Measurements from ENCODE around the gene PAQR6. TPM values are rescaled to one million over a fixed set of nuclear protein-coding genes. Genes with fewer than 3 reads are reported as not detected.
"Not testable (repeated sequence)": the region's sequence is repeated elsewhere in the genome, so short reads cannot be mapped to it uniquely, and the experiment has no call there.

Gene PAQR6
- total RNA-seq, 8 experiments from 2014 or later, result 0.61 to 8.6 (median 2.6) TPM

DNA sequence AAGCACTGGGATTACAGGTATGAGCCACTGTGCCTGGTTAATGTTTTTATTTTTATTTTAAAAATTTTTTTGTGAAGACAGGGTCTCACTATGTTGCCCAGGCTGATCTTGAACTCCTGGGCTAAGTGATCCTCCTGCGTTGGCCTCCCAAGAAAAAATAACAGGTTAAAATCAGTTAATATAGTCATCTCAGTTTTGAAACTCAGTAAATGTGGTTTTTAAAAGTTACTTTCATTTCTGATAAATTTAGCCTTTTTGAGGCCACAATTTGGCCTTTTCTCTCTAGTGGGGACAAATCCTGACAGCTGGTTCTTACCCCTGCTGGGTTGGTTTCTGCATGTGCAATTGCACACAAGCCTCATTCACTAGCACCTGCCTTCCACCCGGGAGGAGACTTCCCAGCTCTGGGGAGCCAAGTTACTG, 21.7 kb downstream of the PAQR6 start:
- WGBS, 10 experiments, result 67 to 100% (median 89%) methylated on average over 1 to 2 of the region's 2 CpGs; no CpG with 5 or more reads in 2 of the 10 experiments
- ATAC-seq (replicated peaks in 6 of 8), result no peak
- Histone ChIP-seq H3K27ac (no peak overlapping the region), H3K4me1 (replicated peaks in 1 of 2) (no peaks in the 10 kb centered on the region), H3K4me3 (no peak overlapping the region)
- in situ Hi-C loops (cut with MboI; ENCODE audit: low pct_unique_long_range_greater_than_20kb in 2 of 9, low sequenced_read_pairs in 9 of 9, unreplicated experiment in 9 of 9), result loop anchor here in 6 of 9 experiments (10.0 to 25.0 kb wide), 5 partner anchors 81 to 141 kb away; partner anchors contain the start of gene MEX3A (in 3 of the 6)

DNA sequence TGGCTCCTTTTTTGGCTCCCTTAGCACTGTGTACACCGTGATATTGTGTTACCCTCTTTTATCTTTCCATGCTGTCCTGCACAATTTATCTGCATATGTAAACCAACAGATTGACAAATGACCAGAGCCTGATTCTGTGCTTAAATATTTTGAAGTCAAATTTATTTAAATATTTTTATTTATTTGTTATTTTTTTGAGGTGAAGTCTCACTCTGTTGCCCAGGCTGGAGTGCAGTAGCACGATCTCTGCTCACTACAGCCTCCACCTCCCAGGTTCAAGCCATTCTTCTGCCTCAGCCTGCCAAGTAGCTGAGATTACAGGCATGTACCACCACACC, 22.2 kb downstream of the PAQR6 start:
- in situ Hi-C loops (cut with MboI; ENCODE audit: low pct_unique_long_range_greater_than_20kb in 2 of 9, low sequenced_read_pairs in 9 of 9, unreplicated experiment in 9 of 9), result loop anchor here in 6 of 9 experiments (10.0 to 25.0 kb wide), 5 partner anchors 81 to 141 kb away; partner anchors contain the start of gene MEX3A (in 3 of the 6)
- no peak overlapping the region for H3K27ac ChIP-seq

DNA sequence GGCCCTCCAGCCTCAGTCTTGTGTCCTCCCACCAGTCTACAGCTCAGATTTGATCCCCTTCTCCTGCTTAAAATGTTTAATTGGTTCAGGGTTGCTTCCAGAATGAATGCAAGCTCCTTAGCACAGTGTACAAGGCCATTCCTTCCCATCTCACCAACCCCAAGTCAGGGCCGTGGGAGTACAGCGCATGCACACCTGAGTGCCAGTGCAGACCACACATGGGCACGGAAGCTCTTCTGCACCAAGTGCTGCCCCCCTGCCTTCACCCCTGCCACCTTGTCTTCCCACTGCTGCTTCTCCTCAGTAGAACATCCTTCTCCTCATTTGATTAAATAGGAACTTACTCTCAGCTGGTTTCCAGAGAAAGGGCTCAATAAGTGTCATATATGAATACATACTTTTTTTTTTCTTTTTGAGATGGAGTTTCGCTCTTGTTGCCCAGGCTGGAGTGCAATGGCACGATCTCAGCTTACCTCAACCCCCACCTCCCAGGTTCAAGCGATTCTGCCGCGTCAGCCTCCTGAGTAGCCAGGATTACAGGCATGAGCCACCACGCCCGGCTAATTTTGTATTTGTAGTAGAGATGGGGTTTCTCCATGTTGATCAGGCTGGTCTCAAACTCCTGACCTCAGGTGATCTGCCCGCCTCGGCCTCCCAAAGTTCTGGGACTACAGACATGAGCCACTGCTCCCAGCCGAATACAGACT, 25.7 kb downstream of the PAQR6 start:
- no peak overlapping the region for H3K27ac ChIP-seq
- WGBS, 10 experiments, result 89 to 100% (median 95%) methylated on average over 1 to 12 of the region's 13 CpGs; no CpG with 5 or more reads in 3 of the 10 experiments
- ATAC-seq (replicated peaks in 6 of 8), result no peak
- in situ Hi-C loops (cut with MboI; ENCODE audit: low pct_unique_long_range_greater_than_20kb in 2 of 9, low sequenced_read_pairs in 9 of 9, unreplicated experiment in 9 of 9), result loop anchor here in 5 of 9 experiments (10.0 to 25.0 kb wide), 4 partner anchors 77 to 137 kb away; partner anchors contain the start of gene MEX3A (in 3 of the 5)
- no peak overlapping the region for H3K4me3 ChIP-seq
- H3K4me1 ChIP-seq (replicated peaks in 1 of 2), result no peaks in the 10 kb centered on the region

More for the DNA sequence above, 22.2 kb downstream of the PAQR6 start:
- no peak for ATAC-seq (replicated peaks in 6 of 8)
- Histone ChIP-seq H3K4me1 (replicated peaks in 1 of 2) (no peaks in the 10 kb centered on the region), H3K4me3 (no peak overlapping the region)
- 0 to 5% (median 0%) methylated on average over 1 to 2 of the region's 2 CpGs; no CpG with 5 or more reads in 3 of the 10 experiments for WGBS, 10 experiments

DNA sequence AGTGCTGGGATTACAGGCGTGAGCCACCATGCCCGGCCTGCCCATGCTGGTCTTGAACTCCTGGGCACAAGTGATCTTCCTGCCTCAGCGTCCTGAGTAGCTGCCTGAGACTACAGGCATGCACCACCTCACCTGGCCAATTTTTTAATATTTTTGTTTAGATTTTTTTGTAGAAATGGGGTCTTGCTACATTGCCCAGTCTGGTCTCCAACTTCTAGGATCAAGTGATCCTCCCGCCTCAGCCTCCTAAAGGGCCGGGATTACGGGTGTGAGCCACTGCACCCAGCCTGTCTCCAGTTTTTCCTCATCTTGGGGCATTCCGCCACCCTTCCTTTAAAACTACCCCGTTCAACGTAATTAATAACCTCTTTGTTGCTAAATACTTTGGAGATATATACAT, 27.6 kb downstream of the PAQR6 start:
- Histone ChIP-seq H3K4me3 (no peak overlapping the region), H3K4me1 (replicated peaks in 1 of 2) (no peaks in the 10 kb centered on the region), H3K27ac (no peak overlapping the region)
- WGBS, 10 experiments, result 80 to 100% (median 94%) methylated on average over 1 to 8 of the region's 9 CpGs; no CpG with 5 or more reads in 4 of the 10 experiments
- ATAC-seq (replicated peaks in 6 of 8), result no peak
- in situ Hi-C loops (cut with MboI; ENCODE audit: low pct_unique_long_range_greater_than_20kb in 2 of 9, low sequenced_read_pairs in 9 of 9, unreplicated experiment in 9 of 9), result loop anchor here in 5 of 9 experiments (10.0 to 25.0 kb wide), 4 partner anchors 75 to 135 kb away; partner anchors contain the start of gene MEX3A (in 3 of the 5)

DNA sequence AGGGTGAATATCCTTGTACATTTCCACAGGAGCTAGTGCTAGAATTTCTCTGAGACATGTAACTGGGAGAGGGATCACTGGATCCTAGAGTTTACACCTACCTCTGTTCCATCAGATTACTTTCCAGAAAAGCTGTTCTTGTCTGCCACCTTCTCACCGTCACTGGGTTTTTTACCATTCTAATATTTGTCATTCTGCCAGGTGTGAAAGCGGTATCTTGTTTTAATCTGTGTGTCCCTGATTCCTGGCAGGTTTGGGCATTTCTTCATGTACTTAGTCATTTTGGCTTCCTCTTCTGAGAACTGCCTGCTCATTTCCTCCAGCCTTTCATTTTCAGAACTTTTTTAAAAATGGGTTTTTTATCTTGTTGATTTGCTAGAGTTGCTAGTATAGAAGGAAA, 30.0 kb downstream of the PAQR6 start:
- ATAC-seq (replicated peaks in 6 of 8), result no peak
- WGBS, 10 experiments, result 31 to 100% (median 95%) methylated on average over 1 to 2 of the region's 2 CpGs
- Histone ChIP-seq H3K4me3 (no peak overlapping the region), H3K27ac (no peak overlapping the region), H3K4me1 (replicated peaks in 1 of 2) (peaks cover 7% of the 10 kb centered on the region in 2 donors)
- in situ Hi-C loops (cut with MboI; ENCODE audit: low pct_unique_long_range_greater_than_20kb in 2 of 9, low sequenced_read_pairs in 9 of 9, unreplicated experiment in 9 of 9), result loop anchor here in 3 of 9 experiments (10.0 to 25.0 kb wide), 2 partner anchors 73 to 131 kb away; partner anchors contain the start of gene MEX3A (in 2 of the 3)

DNA sequence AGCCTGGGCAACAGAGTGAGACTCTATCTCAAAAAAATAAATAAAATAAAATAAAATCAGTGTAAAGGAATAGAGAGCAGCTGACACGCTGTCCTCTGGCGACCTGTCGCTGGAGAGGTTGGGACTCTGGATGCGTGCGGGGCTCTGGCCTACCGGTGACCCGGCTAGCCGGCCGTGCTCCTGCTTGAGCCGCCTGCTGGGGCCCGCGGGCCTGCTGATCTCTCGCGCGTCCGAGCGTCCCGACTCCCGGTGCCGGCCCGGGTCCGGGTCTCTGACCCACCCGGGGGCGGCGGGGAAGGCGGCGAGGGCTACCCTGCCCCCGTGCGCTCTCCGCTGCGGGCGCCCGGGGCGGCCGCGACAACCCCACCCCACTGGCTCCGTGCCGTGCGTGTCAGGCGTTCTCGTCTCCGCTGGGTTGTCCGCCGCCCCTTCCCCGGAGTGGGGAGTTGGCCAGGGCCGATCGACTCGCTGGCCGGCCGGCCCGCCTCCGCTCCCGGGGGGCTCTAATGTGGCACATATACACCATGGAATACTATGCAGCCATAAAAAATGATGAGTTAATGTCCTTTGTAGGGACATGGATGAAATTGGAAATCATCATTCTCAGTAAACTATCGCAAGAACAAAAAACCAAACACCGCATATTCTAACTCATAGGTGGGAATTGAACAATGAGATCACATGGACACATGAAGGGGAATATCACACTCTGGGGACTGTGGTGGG, 31.3 kb downstream of the PAQR6 start:
- in situ Hi-C loops (cut with MboI; ENCODE audit: low pct_unique_long_range_greater_than_20kb in 2 of 9, low sequenced_read_pairs in 9 of 9, unreplicated experiment in 9 of 9), result loop anchor here in 3 of 9 experiments (10.0 to 25.0 kb wide), 2 partner anchors 72 to 129 kb away; partner anchors contain the start of gene MEX3A (in 2 of the 3)
- WGBS, 10 experiments, result 95 to 100% (median 97%) methylated on average over 1 to 21 of the region's 55 CpGs; no CpG with 5 or more reads in 5 of the 10 experiments
- H3K4me3 ChIP-seq; H3K27ac ChIP-seq; ATAC-seq (replicated peaks in 6 of 8): not testable (repeated sequence)
- H3K4me1 ChIP-seq (replicated peaks in 1 of 2), result peaks cover 12% of the 10 kb centered on the region in 2 donors

DNA sequence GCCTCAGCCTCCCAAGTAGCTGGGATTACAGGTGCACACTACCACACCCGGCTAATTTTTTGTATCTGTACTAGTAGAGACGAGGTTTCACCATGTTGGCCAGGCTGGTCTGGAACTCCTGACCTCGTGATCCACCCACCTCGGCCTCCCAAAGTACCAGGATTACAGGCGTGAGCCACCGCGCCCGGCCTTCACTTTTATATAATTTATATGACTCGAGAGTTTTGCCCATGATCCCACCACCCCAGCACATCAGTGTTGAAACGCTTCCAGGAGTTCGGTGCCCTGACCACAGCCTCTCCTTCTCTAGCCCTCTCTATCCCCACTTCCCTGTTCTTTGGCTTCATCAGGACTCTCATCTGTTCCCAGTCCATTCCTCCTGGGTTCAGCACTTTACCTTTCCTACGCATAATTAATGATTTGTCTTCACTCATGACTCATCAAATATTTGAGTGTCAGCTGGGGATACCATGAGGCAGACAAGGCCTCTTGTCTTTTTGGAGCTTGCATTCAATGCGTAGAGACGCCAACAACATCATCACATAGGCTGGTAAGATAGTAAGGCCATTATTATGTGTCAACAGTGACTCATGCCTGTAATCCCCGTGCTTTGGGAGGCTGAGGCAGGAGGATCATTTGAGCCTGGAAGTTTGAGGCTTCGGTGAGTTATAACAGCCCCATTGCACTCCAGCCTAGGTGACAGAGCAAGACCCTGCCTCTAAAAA, 33.7 kb downstream of the PAQR6 start:
- Histone ChIP-seq H3K4me3 (peak overlapping the region; percentile 58 to 82 (median 67)), H3K4me1 (replicated peaks in 1 of 2) (peaks cover 12% of the 10 kb centered on the region in 2 donors), H3K27ac (peak overlapping the region; percentile 98 to 99)
- in situ Hi-C loops (cut with MboI; ENCODE audit: low pct_unique_long_range_greater_than_20kb in 2 of 9, low sequenced_read_pairs in 9 of 9, unreplicated experiment in 9 of 9), result loop anchor here in 3 of 9 experiments (10.0 to 25.0 kb wide), 2 partner anchors 69 to 127 kb away; partner anchors contain the start of gene MEX3A (in 2 of the 3)
- no peak for ATAC-seq (replicated peaks in 6 of 8)
- 77 to 95% (median 87%) methylated on average over 4 to 16 of the region's 16 CpGs; no CpG with 5 or more reads in 1 of the 10 experiments for WGBS, 10 experiments

DNA sequence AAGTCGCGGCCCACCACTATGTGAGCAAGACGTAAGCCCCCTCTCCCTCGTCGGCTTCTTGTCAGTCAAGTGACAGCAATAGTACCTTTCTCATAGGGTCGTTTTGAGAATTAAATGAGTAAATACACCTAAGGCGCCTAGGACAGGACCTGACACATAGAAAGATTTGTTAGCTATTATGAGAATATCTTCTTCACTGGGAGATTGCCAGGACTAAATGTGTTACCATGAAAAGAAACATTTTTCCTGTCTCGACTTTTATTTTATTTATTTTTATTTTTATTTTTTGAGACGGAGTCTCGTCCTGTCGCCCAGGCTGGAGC, 34.3 kb downstream of the PAQR6 start:
- no peak for ATAC-seq (replicated peaks in 6 of 8)
- Histone ChIP-seq H3K4me1 (replicated peaks in 1 of 2) (peaks cover 12% of the 10 kb centered on the region in 2 donors), H3K27ac (peak overlapping the region; percentile 98 to 99), H3K4me3 (peak overlapping the region; percentile 58 to 82 (median 67))
- WGBS, 10 experiments, result 0 to 73% (median 23%) methylated on average over 1 to 11 of the region's 11 CpGs
- in situ Hi-C loops (cut with MboI; ENCODE audit: low pct_unique_long_range_greater_than_20kb in 2 of 9, low sequenced_read_pairs in 9 of 9, unreplicated experiment in 9 of 9), result loop anchor here in 3 of 9 experiments (10.0 to 25.0 kb wide), 2 partner anchors 69 to 126 kb away; partner anchors contain the start of gene MEX3A (in 2 of the 3)

DNA sequence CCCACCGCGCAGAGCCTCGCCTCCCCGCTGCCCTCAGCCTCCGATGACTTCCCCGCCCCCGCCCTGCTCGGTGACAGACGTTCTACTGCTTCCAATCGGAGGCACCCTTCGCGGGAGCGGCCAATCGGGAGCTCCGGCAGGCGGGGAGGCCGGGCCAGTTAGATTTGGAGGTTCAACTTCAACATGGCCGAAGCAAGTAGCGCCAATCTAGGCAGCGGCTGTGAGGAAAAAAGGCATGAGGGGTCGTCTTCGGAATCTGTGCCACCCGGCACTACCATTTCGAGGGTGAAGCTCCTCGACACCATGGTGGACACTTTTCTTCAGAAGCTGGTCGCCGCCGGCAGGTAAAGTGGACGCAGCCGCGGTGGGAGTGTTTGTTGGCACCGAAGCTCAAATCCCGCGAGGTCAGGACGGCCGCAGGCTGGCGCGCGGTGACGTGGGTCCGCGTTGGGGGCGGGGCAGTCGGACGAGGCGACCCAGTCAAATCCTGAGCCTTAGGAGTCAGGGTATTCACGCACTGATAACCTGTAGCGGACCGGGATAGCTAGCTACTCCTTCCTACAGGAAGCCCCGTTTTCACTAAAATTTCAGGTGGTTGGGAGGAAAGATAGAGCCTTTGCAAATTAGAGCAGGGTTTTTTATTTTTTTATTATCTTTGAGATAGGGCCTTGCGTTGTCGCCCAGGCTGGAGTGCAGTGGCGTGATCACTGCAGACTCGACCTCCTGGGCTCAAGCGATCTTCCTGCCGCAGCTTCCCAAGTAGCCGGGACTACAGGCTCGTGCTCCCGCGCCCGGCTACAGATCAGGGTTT, 34.8 kb downstream of the PAQR6 start, which contains the start of gene PMF1:
Gene PMF1, plus strand, starts transcription at position 175 of the 811 bp plus-strand sequence. Its CDS starts 9 bp downstream, at position 184.
- Histone ChIP-seq H3K27ac (peak within 1 kb of the TSS; percentile 98 to 99), H3K4me1 (replicated peaks in 1 of 2) (peaks cover 12% of the 10 kb centered on the region in 2 donors), H3K4me3 (peak within 1 kb of the TSS; percentile 58 to 82 (median 67))
- peak; percentile 93 to 96 (median 95) for ATAC-seq (replicated peaks in 6 of 8)
- WGBS, 10 experiments, result 0 to 5% (median 1%) methylated on average over 3 to 31 of the region's 61 CpGs; no CpG with 5 or more reads in 3 of the 10 experiments
- in situ Hi-C loops (cut with MboI; ENCODE audit: low pct_unique_long_range_greater_than_20kb in 2 of 9, low sequenced_read_pairs in 9 of 9, unreplicated experiment in 9 of 9), result loop anchor here in 3 of 9 experiments (10.0 to 25.0 kb wide), 2 partner anchors 68 to 126 kb away; partner anchors contain the start of gene MEX3A (in 2 of the 3)

DNA sequence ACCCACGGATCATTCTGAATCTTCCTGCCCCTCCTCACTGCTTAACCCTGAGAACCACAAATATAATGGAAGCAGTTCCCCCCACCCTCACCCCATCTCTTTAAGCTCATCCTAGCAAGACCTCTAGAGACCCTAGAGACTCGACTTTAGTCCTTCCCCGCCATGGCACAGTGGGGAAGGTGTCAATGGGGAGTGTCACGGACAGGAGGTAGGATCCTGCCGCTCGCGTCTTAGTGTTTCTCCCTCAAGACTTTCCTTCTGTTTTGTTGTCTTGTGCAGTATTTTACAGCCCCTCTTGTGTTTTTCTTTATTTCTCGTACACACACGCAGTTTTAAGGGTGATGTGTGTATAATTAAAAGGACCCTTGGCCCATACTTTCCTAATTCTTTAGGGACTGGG, 35.7 kb downstream of the PAQR6 start:
- H3K4me1 ChIP-seq (replicated peaks in 1 of 2), result peaks cover 12% of the 10 kb centered on the region in 2 donors
- peak overlapping the region; percentile 98 to 99 for H3K27ac ChIP-seq
- H3K4me3 ChIP-seq, result peak overlapping the region; percentile 58 to 82 (median 67)
- no peak for ATAC-seq (replicated peaks in 6 of 8)
- 50 to 100% (median 88%) methylated on average over 1 to 9 of the region's 9 CpGs; no CpG with 5 or more reads in 2 of the 10 experiments for WGBS, 10 experiments
- in situ Hi-C loops (cut with MboI; ENCODE audit: low pct_unique_long_range_greater_than_20kb in 2 of 9, low sequenced_read_pairs in 9 of 9, unreplicated experiment in 9 of 9), result loop anchor here in 3 of 9 experiments (10.0 to 25.0 kb wide), 2 partner anchors 67 to 125 kb away; partner anchors contain the start of gene MEX3A (in 2 of the 3)

DNA sequence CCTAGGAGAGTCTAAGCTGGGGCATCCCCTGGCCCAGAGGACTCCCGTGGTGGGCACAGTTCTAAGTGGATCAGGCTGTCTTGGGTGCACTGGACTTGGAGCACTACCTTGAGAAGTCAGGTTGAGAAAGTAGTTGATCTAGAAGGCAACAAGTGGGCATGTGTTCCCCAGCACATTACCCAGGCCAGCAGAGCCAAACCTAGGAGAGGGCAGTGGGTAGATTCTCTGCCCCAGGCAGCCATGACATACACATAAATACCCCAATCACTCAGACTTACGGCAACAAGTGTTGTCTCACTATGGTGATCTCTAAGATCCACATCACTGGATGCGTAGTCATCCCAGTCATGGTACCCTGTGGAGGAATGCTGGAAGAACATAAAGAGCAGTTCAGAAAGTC, 36.6 kb downstream of the PAQR6 start:
- Histone ChIP-seq H3K4me3 (no peak overlapping the region), H3K27ac (no peak overlapping the region), H3K4me1 (replicated peaks in 1 of 2) (peaks cover 12% of the 10 kb centered on the region in 2 donors)
- in situ Hi-C loops (cut with MboI; ENCODE audit: low pct_unique_long_range_greater_than_20kb in 2 of 9, low sequenced_read_pairs in 9 of 9, unreplicated experiment in 9 of 9), result loop anchor here in 3 of 9 experiments (10.0 to 25.0 kb wide), 2 partner anchors 66 to 124 kb away; partner anchors contain the start of gene MEX3A (in 2 of the 3)
- ATAC-seq (replicated peaks in 6 of 8), result no peak
- 88 to 100% (median 100%) methylated on average over 1 to 3 of the region's 3 CpGs; no CpG with 5 or more reads in 5 of the 10 experiments for WGBS, 10 experiments
